GM12892 (cell line): ENCODE results near the gene TBXAS1.

ENCODE experiments used
- POLR2AphosphoS5 ChIP-seq: IDR thresholded peaks from 2 replicates; pipeline ENCODE4 v1.6.1; 2011; ENCODE audit warnings: low read depth, low read length, control low read depth
- TAF1 ChIP-seq: IDR thresholded peaks from 2 replicates; pipeline ENCODE4 v1.6.1; 2011; ENCODE audit warnings: low read depth, mild to moderate bottlenecking, control low read depth, low read length, borderline replicate concordance

GRCh38 chr7:139972029-139972428 lies 143.0 kb downstream of the TBXAS1 start:
- TF ChIP-seq TAF1: no peak
- TF ChIP-seq POLR2AphosphoS5: no peak
